B cell (primary cell): ENCODE data around the gene ITFG1. TPM values are rescaled to one million over a fixed set of nuclear protein-coding genes. Genes with fewer than 3 reads are reported as not detected.

Source experiments
- ATAC-seq: fragments of 200-7000 bp; cut with Tn5 transposase; one replicate; pipeline ENCODE4 v1.10.0; 2021; ENCODE audit warnings: low read depth, mild to moderate bottlenecking, moderate number of reproducible peaks, moderate library complexity
- CTCF ChIA-PET: fragments of 350-600 bp; sonication (Branson Sonifier 250); formaldehyde crosslinking; loops from one replicate; lab custom pipeline; 2021; ENCODE audit warnings: antibody characterized with exemption, inconsistent platforms; lab: Charles Lee
- POLR2A ChIA-PET: fragments of 350-600 bp; sonication (Branson Sonifier 250); formaldehyde crosslinking; loops from one replicate; lab custom pipeline; 2021; ENCODE audit warnings: antibody characterized with exemption; lab: Charles Lee
- DNase-seq: peaks from one replicate; pipeline ENCODE4 v3.0.0; 2013
- H2AFZ ChIP-seq: 2 replicates; pipeline ENCODE4 v1.6.1; 2012; ENCODE audit warnings: mild to moderate bottlenecking, low read depth, low read length; ENCODE audit not compliant: insufficient read depth, poor library complexity, severe bottlenecking
- H3K27ac ChIP-seq, 2 donors: 1 replicate in 1 of 2; 2 replicates in 1 of 2; pipeline ENCODE4 v1.5.1; 2012 to 2013; ENCODE audit warnings: low read length in 2 of 2, mild to moderate bottlenecking in 2 of 2, moderate library complexity in 1 of 2
- H3K27me3 ChIP-seq, 4 experiments: fragments of 200-600 bp in 1 of 4; sonication (generic) in 1 of 4; replicated peaks in 1 of 4; 1 replicate in 2 of 4; 2 replicates in 2 of 4; pipeline versions ENCODE4 v1.6.1 to v1.7.0; 2013 to 2016; ENCODE audit warnings: low read length in 3 of 4, mild to moderate bottlenecking in 2 of 4, mixed read lengths in 1 of 4, moderate library complexity in 1 of 4; ENCODE audit not compliant: insufficient read depth in 4 of 4, control insufficient read depth in 3 of 4; ENCODE audit errors: control extremely low read depth in 1 of 4
- H3K36me3 ChIP-seq, 2 experiments: replicated peaks in 1 of 2; 1 replicate in 1 of 2; 2 replicates in 1 of 2; pipeline versions ENCODE4 v1.6.1 to v1.7.1; 2013; ENCODE audit warnings: low read length in 1 of 2; ENCODE audit not compliant: insufficient read depth in 2 of 2, control insufficient read depth in 1 of 2; ENCODE audit errors: control extremely low read depth in 1 of 2, extremely low read depth in 1 of 2
- H3K4me1 ChIP-seq, 2 donors: fragments of 200-600 bp in 1 of 2; sonication (generic) in 1 of 2; 1 replicate in 1 of 2; 2 replicates in 1 of 2; pipeline versions ENCODE4 v1.5.1 to v1.6.1; 2013 to 2017; ENCODE audit warnings: low read length in 2 of 2; ENCODE audit not compliant: control insufficient read depth in 2 of 2, insufficient read depth in 2 of 2
- H3K4me2 ChIP-seq: replicated peaks from 2 replicates; pipeline ENCODE3; 2012; ENCODE audit warnings: mild to moderate bottlenecking, low read depth, low read length; ENCODE audit not compliant: poor library complexity, severe bottlenecking
- H3K4me3 ChIP-seq, 5 experiments: fragments of 200-600 bp in 1 of 5; sonication (generic) in 1 of 5; 1 replicate in 3 of 5; 2 replicates in 2 of 5; pipeline versions ENCODE4 v1.5.1 to v1.7.0; 2011 to 2016; ENCODE audit warnings: low read length in 4 of 5, mild to moderate bottlenecking in 4 of 5, low read depth in 2 of 5, control low read depth in 1 of 5, moderate library complexity in 1 of 5; ENCODE audit not compliant: insufficient read depth in 1 of 5; ENCODE audit errors: control extremely low read depth in 1 of 5, extremely low read depth in 1 of 5
- H3K79me2 ChIP-seq: fragments of 200-600 bp; sonication (generic); one replicate; pipeline ENCODE4 v1.6.0; 2016; ENCODE audit warnings: low read length; ENCODE audit not compliant: control insufficient read depth, insufficient read depth
- H3K9ac ChIP-seq: fragments of 200-600 bp; sonication (generic); 2 replicates; pipeline ENCODE4 v1.6.1; 2017; ENCODE audit warnings: mild to moderate bottlenecking, low read length, moderate library complexity
- H3K9me3 ChIP-seq, 3 donors: one replicate each; pipeline versions ENCODE4 v1.6.1 to v1.7.1; 2013; ENCODE audit warnings: low read length in 2 of 3; ENCODE audit not compliant: control insufficient read depth in 2 of 3, insufficient read depth in 1 of 3; ENCODE audit errors: control extremely low read depth in 1 of 3
- H4K20me1 ChIP-seq: 2 replicates; pipeline ENCODE4 v1.6.0; 2012; ENCODE audit warnings: mild to moderate bottlenecking, low read length; ENCODE audit not compliant: insufficient read depth, control insufficient read depth, poor library complexity, severe bottlenecking
- H3K27ac Mint-ChIP-seq: one replicate; pipeline ENCODE4 v1.8.0; 2021; ENCODE audit warnings: mixed read lengths
- H3K27me3 Mint-ChIP-seq: one replicate; pipeline ENCODE4 v1.8.0; 2021; ENCODE audit warnings: mixed read lengths
- H3K4me1 Mint-ChIP-seq: one replicate; pipeline ENCODE4 v1.8.0; 2021; ENCODE audit warnings: mixed read lengths
- H3K4me3 Mint-ChIP-seq: one replicate; pipeline ENCODE4 v1.8.0; 2021; ENCODE audit warnings: mixed read lengths
- H3K9me3 Mint-ChIP-seq: one replicate; pipeline ENCODE4 v1.8.0; 2022; ENCODE audit warnings: mixed read lengths; ENCODE audit not compliant: insufficient read depth
- CTCF ChIP-seq: fragments of 200-600 bp; IDR thresholded peaks from one replicate; pipeline ENCODE4 v1.8.0; 2022; ENCODE audit warnings: antibody characterized with exemption, mild to moderate bottlenecking
- EZH2 ChIP-seq: IDR thresholded peaks from 2 replicates; pipeline ENCODE4 v1.6.1; 2012; ENCODE audit warnings: borderline replicate concordance, low read depth, mild to moderate bottlenecking, moderate library complexity, low read length; ENCODE audit not compliant: insufficient read depth, poor library complexity, severe bottlenecking
- WGBS: methylation state at CpG from one replicate; pipeline ENCODE4 v1.1.5; 2013; ENCODE audit warnings: missing lambda C conversion rate; ENCODE audit not compliant: insufficient coverage; 5-methylcytosine and 5-hydroxymethylcytosine counted together
- intact Hi-C: fragments of 100-400 bp; cut with micrococcal nuclease; formaldehyde crosslinking; loops from one replicate; pipeline ENCODE4 v1.10.0; 2022
- polyA plus RNA-seq: library from polyadenylated mRNA; depleted of rRNA; stranded (reverse); fragments of >200 nt; gene quantifications from 2 replicates; pipeline ENCODE4 v1.2.3, GENCODE V29; 2012
- total RNA-seq, 2 donors: library from RNA; stranded (reverse); fragments of 120-200 nt in 1 of 2; gene quantifications; 1 replicate in 1 of 2; 2 replicates in 1 of 2; pipeline versions ENCODE4 v1.2.3 to v1.2.4, GENCODE V29; 2013 to 2022

The ITFG1 gene
- total and polyA plus RNA-seq, 2 donors (not counting 1 experiment from before 2014, with no cell fraction given): 9.7 to 40.4 TPM

GRCh38 chr16:47160422-47160821 lies 300.4 kb downstream of the ITFG1 start:
- Mint-ChIP-seq H3K27me3 (no peaks in the 10 kb centered on the region), H3K9me3 (no peaks in the 10 kb centered on the region), H3K4me1 (no peaks in the 10 kb centered on the region), H3K4me3 (no peak overlapping the region), H3K27ac (no peak overlapping the region)
- WGBS: no CpG with 5 or more reads among the region's 3 CpGs
- TF ChIP-seq CTCF (no peak), EZH2 (no peak)
- H3K9ac ChIP-seq: no peak overlapping the region
- no peak overlapping the region for H2AFZ ChIP-seq
- H3K4me2 ChIP-seq: no peak overlapping the region
- H3K27me3 ChIP-seq: no peaks in the 10 kb centered on the region
- no peaks in the 10 kb centered on the region for H4K20me1 ChIP-seq
- no peaks in the 10 kb centered on the region for H3K79me2 ChIP-seq
- intact Hi-C loops: loop anchor here (10.0 kb wide), 1 partner anchor 56 kb away; no protein-coding TSS in a partner anchor
- ATAC-seq (no peak), DNase-seq (no peak)
- H3K27ac ChIP-seq: no peak overlapping the region
- no peak overlapping the region for H3K4me3 ChIP-seq
- ChIA-PET POLR2A (no interaction called here), CTCF (interaction anchor here (0.7 to 4.9 kb wide), 3 partner anchors 16 to 213 kb away, joined by 3 to 22 read pairs (median 9); partner anchors contain the start of gene NETO2)
- H3K9me3 ChIP-seq: no peaks in the 10 kb centered on the region
- no peaks in the 10 kb centered on the region for H3K4me1 ChIP-seq
- peaks cover 3 to 19% of the 10 kb centered on the region in 2 experiments for H3K36me3 ChIP-seq

DNA sequence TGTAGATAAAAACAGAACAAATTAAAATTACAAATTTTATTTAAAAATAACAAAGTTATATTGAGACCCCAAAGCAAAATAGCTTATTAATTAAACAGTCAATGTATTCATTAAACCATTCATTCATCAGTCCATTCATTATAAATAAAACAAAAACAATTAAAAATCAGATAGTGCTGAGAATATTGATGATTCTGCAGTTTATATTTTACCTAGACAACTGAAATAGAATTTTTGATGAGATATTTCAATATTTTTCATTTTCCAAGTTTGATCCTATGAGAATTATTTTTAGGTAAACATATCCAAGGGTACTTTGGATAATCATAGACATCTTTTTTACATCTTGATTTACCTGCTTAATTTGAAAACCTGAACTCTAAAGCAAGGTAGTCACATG lies 301.9 kb downstream of the ITFG1 start:
- Histone ChIP-seq H3K4me1 (no peaks in the 10 kb centered on the region), H3K79me2 (no peaks in the 10 kb centered on the region), H3K36me3 (peaks cover 3 to 19% of the 10 kb centered on the region in 2 experiments), H3K27me3 (no peaks in the 10 kb centered on the region), H3K9me3 (no peaks in the 10 kb centered on the region), H3K9ac (no peak overlapping the region), H2AFZ (no peak overlapping the region), H4K20me1 (no peaks in the 10 kb centered on the region), H3K4me3 (no peak overlapping the region), H3K27ac (no peak overlapping the region), H3K4me2 (no peak overlapping the region)
- ATAC-seq: no peak
- no peaks in the 10 kb centered on the region for H3K9me3 Mint-ChIP-seq
- no peak overlapping the region for H3K4me3 Mint-ChIP-seq
- ChIA-PET POLR2A (no interaction called here), CTCF (interaction anchor here (4.9 kb wide), 1 partner anchor 17 kb away, joined by 22 read pairs; no protein-coding TSS in a partner anchor)
- no peak for DNase-seq
- no peaks in the 10 kb centered on the region for H3K4me1 Mint-ChIP-seq
- H3K27me3 Mint-ChIP-seq: no peaks in the 10 kb centered on the region
- no peak overlapping the region for H3K27ac Mint-ChIP-seq
- intact Hi-C loops: no loop called here
- TF ChIP-seq CTCF: no peak
- no peak for TF ChIP-seq EZH2
